HepG2 (cell line): ENCODE measurements around the gene INAFM1. TPM values are rescaled to one million over a fixed set of nuclear protein-coding genes. Genes with fewer than 3 reads are reported as not detected.

Experiments
- ARHGAP35 ChIP-seq: sonication (generic); formaldehyde crosslinking; IDR thresholded peaks from 2 replicates; pipeline ENCODE4 v1.9.0; 2022; ENCODE audit warnings: mild to moderate bottlenecking, inconsistent platforms, moderate library complexity, missing genetic modification reagents, borderline replicate concordance
- CBX1 ChIP-seq: IDR thresholded peaks from one replicate; pipeline ENCODE4 v1.6.1; 2016; ENCODE audit warnings: antibody characterized with exemption, low read depth
- MAFG ChIP-seq: sonication (generic); formaldehyde crosslinking; IDR thresholded peaks from 2 replicates; pipeline ENCODE4 v1.5.1; 2020; ENCODE audit warnings: mild to moderate bottlenecking, missing genetic modification reagents
- PHB2 ChIP-seq: fragments of 450-650 bp; IDR thresholded peaks from 2 replicates; pipeline ENCODE4 v1.6.1; 2018; ENCODE audit not compliant: partially characterized antibody
- RAD21 ChIP-seq: fragments of 450-650 bp; formaldehyde crosslinking; IDR thresholded peaks from 2 replicates; pipeline ENCODE4 v1.5.0; 2020; ENCODE audit warnings: mild to moderate bottlenecking
- RFX5 ChIP-seq: IDR thresholded peaks from 2 replicates; pipeline ENCODE4 v1.6.1; 2011; ENCODE audit warnings: low read depth, low read length, improper control_type of control experiment
- RXRB ChIP-seq: IDR thresholded peaks from 2 replicates; pipeline ENCODE4 v1.6.1; 2016; ENCODE audit warnings: borderline replicate concordance, missing genetic modification reagents, missing compliant biosample characterization
- SIX4 ChIP-seq: sonication (generic); formaldehyde crosslinking; IDR thresholded peaks from 2 replicates; pipeline ENCODE4 v1.4.0; 2020; ENCODE audit warnings: missing genetic modification reagents
- ZNF225 ChIP-seq: sonication (generic); formaldehyde crosslinking; IDR thresholded peaks from 2 replicates; pipeline ENCODE4 v1.4.0; 2020; ENCODE audit warnings: mild to moderate bottlenecking, missing genetic modification reagents
- ZNF329 ChIP-seq: sonication (generic); formaldehyde crosslinking; IDR thresholded peaks from 2 replicates; pipeline ENCODE4 v1.9.0; 2021; ENCODE audit warnings: low read depth, mild to moderate bottlenecking, missing genetic modification reagents
- polyA plus RNA-seq, 8 experiments: library from polyadenylated mRNA; depleted of rRNA in 3 of 8; stranded (reverse) in 7 of 8; unstranded in 1 of 8; fragments of >200 nt; fragmentation: Illumina TruSeq in 4 of 8; extraction: Trizol in 4 of 8; gene quantifications; 2 replicates each; pipeline versions ENCODE4 v1.2.1 to v1.2.3, GENCODE V29; 2011 to 2016; ENCODE audit warnings: low read depth in 4 of 8, missing spikeins in 1 of 8, mixed read lengths in 1 of 8; ENCODE audit not compliant: insufficient read depth in 1 of 8
- total RNA-seq, 5 experiments: library from RNA; depleted of rRNA; stranded (reverse); fragments of >200 nt; fragmentation: Illumina TruSeq; extraction: Trizol; gene quantifications; 2 replicates each; pipeline ENCODE4 v1.2.3, GENCODE V29; 2016; ENCODE audit warnings: low read depth in 1 of 5
- TF ChIP-seq, protein P1 (sequence below): IDR thresholded peaks from 2 replicates; pipeline ENCODE4 v1.6.1; 2018; ENCODE audit warnings: missing genetic modification reagents
- TF ChIP-seq, protein P2 (sequence below): sonication (generic); formaldehyde crosslinking; IDR thresholded peaks from 2 replicates; pipeline ENCODE4 v1.4.0; 2020; ENCODE audit warnings: low read depth, mild to moderate bottlenecking, missing genetic modification reagents
- TF ChIP-seq, protein P3 (sequence below): sonication (generic); formaldehyde crosslinking; conservative IDR thresholded peaks from 2 replicates; pipeline ENCODE4 v1.5.0; 2020; ENCODE audit warnings: missing genetic modification reagents
- TF ChIP-seq, protein P4 (sequence below): sonication (generic); formaldehyde crosslinking; IDR thresholded peaks from 2 replicates; pipeline ENCODE4 v1.8.1; 2023; ENCODE audit warnings: mild to moderate bottlenecking, inconsistent platforms, moderate library complexity, missing genetic modification reagents, borderline replicate concordance
- TF ChIP-seq, protein P5 (sequence below): sonication (generic); formaldehyde crosslinking; IDR thresholded peaks from 2 replicates; pipeline ENCODE4 v1.5.0; 2020; ENCODE audit warnings: mild to moderate bottlenecking, missing genetic modification reagents
- TF ChIP-seq, protein P6 (sequence below): sonication (generic); formaldehyde crosslinking; IDR thresholded peaks from 2 replicates; pipeline ENCODE4 v1.9.0; 2021; ENCODE audit warnings: missing genetic modification reagents, borderline replicate concordance

INAFM1 gene
- total and polyA plus RNA-seq, 2 of the 13 experiments (the other 11 are each of a cell fraction or from before 2014, with no cell fraction given): 0.88 to 1.9 TPM

DNA sequence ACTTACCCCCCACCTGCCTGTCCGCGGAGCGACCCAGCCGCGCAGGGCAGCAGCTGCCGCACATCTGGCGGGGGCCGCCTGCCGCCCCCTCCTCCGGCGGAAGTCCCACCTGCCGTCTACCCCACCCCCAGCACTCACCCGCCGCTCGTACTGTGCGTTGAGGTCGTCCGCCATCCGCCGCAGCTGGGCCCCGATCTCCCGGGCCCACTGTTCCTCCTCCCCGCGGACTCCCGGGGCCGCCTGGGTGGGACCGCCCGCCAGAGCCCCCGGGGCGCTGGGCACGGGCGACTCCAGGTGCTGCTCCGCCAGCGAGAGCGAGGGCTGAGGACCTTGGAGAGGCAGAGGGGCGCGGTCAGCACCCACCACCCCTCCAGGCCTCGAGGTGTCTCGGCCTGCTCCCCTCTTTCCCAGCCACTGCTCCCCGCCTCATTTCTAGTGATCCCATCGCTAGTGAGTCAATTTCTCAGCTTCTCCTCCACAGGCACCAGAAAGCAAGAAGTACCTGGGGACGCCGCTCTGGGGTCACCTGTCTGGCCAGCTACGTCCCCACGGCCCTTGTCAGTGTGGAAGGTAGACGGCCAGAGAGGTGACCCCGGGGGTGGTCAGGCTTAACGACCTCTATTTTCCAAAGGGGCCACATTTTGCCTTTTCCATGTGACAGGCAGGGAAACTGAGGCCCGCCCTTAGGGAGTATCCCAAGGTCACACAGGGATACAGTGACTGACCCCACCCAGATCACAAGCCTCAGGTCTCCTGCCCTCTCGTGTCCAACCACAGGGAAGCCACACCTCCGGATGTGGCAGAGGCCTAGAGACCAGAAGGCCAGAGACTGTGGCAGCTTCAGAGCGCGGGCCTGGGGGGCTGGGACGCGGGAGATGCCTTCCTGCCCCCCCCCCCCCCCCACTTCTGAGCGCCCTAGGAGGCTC is 48.0 kb upstream of the INAFM1 start (continued):
- TF ChIP-seq, protein P1, sequence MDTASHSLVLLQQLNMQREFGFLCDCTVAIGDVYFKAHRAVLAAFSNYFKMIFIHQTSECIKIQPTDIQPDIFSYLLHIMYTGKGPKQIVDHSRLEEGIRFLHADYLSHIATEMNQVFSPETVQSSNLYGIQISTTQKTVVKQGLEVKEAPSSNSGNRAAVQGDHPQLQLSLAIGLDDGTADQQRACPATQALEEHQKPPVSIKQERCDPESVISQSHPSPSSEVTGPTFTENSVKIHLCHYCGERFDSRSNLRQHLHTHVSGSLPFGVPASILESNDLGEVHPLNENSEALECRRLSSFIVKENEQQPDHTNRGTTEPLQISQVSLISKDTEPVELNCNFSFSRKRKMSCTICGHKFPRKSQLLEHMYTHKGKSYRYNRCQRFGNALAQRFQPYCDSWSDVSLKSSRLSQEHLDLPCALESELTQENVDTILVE (CRISPR knock-in tag): no peak
- no peak for TF ChIP-seq RAD21
- TF ChIP-seq ZNF225 (CRISPR knock-in tag): peak; percentile 18; the same call in 1 of the 2 replicates
- no peak for TF ChIP-seq RFX5
- TF ChIP-seq, protein P2, sequence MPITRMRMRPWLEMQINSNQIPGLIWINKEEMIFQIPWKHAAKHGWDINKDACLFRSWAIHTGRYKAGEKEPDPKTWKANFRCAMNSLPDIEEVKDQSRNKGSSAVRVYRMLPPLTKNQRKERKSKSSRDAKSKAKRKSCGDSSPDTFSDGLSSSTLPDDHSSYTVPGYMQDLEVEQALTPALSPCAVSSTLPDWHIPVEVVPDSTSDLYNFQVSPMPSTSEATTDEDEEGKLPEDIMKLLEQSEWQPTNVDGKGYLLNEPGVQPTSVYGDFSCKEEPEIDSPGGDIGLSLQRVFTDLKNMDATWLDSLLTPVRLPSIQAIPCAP (CRISPR knock-in tag): no peak
- TF ChIP-seq, protein P3, sequence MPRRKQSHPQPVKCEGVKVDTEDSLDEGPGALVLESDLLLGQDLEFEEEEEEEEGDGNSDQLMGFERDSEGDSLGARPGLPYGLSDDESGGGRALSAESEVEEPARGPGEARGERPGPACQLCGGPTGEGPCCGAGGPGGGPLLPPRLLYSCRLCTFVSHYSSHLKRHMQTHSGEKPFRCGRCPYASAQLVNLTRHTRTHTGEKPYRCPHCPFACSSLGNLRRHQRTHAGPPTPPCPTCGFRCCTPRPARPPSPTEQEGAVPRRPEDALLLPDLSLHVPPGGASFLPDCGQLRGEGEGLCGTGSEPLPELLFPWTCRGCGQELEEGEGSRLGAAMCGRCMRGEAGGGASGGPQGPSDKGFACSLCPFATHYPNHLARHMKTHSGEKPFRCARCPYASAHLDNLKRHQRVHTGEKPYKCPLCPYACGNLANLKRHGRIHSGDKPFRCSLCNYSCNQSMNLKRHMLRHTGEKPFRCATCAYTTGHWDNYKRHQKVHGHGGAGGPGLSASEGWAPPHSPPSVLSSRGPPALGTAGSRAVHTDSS: no peak
- TF ChIP-seq ARHGAP35 (CRISPR knock-in tag): no peak; the same call in 1 of the 2 replicates
- TF ChIP-seq ZNF329 (CRISPR knock-in tag): no peak
- TF ChIP-seq PHB2: no peak
- TF ChIP-seq RXRB (CRISPR knock-in tag): peak; percentile 79
- TF ChIP-seq SIX4 (CRISPR knock-in tag): no peak
- TF ChIP-seq, protein P4, sequence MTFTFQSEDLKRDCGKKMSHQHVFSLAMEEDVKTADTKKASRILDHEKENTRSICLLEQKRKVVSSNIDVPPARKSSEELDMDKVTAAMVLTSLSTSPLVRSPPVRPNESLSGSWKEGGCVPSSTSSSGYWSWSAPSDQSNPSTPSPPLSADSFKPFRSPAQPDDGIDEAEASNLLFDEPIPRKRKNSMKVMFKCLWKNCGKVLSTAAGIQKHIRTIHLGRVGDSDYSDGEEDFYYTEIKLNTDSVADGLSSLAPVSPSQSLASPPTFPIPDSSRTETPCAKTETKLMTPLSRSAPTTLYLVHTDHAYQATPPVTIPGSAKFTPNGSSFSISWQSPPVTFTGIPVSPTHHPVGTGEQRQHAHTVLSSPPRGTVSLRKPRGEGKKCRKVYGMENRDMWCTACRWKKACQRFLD (CRISPR knock-in tag): no peak; the same call in none of the 2 replicates
- TF ChIP-seq, protein P5, sequence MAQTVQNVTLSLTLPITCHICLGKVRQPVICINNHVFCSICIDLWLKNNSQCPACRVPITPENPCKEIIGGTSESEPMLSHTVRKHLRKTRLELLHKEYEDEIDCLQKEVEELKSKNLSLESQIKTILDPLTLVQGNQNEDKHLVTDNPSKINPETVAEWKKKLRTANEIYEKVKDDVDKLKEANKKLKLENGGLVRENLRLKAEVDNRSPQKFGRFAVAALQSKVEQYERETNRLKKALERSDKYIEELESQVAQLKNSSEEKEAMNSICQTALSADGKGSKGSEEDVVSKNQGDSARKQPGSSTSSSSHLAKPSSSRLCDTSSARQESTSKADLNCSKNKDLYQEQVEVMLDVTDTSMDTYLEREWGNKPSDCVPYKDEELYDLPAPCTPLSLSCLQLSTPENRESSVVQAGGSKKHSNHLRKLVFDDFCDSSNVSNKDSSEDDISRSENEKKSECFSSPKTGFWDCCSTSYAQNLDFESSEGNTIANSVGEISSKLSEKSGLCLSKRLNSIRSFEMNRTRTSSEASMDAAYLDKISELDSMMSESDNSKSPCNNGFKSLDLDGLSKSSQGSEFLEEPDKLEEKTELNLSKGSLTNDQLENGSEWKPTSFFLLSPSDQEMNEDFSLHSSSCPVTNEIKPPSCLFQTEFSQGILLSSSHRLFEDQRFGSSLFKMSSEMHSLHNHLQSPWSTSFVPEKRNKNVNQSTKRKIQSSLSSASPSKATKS (CRISPR knock-in tag): no peak
- TF ChIP-seq, protein P6, sequence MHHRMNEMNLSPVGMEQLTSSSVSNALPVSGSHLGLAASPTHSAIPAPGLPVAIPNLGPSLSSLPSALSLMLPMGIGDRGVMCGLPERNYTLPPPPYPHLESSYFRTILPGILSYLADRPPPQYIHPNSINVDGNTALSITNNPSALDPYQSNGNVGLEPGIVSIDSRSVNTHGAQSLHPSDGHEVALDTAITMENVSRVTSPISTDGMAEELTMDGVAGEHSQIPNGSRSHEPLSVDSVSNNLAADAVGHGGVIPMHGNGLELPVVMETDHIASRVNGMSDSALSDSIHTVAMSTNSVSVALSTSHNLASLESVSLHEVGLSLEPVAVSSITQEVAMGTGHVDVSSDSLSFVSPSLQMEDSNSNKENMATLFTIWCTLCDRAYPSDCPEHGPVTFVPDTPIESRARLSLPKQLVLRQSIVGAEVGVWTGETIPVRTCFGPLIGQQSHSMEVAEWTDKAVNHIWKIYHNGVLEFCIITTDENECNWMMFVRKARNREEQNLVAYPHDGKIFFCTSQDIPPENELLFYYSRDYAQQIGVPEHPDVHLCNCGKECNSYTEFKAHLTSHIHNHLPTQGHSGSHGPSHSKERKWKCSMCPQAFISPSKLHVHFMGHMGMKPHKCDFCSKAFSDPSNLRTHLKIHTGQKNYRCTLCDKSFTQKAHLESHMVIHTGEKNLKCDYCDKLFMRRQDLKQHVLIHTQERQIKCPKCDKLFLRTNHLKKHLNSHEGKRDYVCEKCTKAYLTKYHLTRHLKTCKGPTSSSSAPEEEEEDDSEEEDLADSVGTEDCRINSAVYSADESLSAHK (CRISPR knock-in tag): no peak
- TF ChIP-seq MAFG (CRISPR knock-in tag): no peak
- peak; percentile 7 for TF ChIP-seq CBX1
